ENCODE results near the gene RBM23.

DNA sequence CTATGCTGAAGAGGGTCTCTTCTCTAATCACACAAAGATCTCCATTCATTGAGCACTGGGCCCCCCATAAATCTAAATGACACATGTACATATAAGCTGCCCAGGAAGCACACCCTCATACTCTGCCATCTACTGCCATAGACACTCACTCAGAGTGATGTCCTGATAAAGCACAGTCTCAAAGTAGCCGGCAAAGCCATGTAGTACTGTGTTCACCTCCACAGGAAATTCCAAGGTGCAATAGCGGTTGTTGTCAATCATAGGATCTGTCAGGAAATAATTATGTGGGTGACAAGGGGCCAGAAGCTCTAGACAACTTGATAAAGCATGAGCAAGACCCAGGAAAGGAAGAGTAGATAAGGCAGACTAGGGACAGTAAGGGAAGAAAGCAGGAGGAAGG is 3.3 kb upstream of the RBM23 start:
- TF ChIP-seq TCF12 (IDR thresholded peaks at IDR 0.05; ENCODE audit: low read depth) (no peak), CEBPB (IDR thresholded peaks at IDR 0.05) (no peak), EGR1 (IDR thresholded peaks at IDR 0.05) (no peak), EP300 (IDR thresholded peaks at IDR 0.05; ENCODE audit: borderline replicate concordance) (no peak), ZBTB7A (IDR thresholded peaks at IDR 0.05; ENCODE audit: low read depth) (no peak), CREB1 (IDR thresholded peaks at IDR 0.05; ENCODE audit: low read depth) (no peak), RAD21 (IDR thresholded peaks at IDR 0.05; ENCODE audit: low read depth) (no peak), NFIC (IDR thresholded peaks at IDR 0.05) (no peak), TAF1 (IDR thresholded peaks at IDR 0.05; ENCODE audit: low read depth) (no peak), YY1 (IDR thresholded peaks at IDR 0.05; ENCODE audit: low read depth) (no peak), TEAD4 (IDR thresholded peaks at IDR 0.05) (no peak)
- TF ChIP-seq, protein P1, sequence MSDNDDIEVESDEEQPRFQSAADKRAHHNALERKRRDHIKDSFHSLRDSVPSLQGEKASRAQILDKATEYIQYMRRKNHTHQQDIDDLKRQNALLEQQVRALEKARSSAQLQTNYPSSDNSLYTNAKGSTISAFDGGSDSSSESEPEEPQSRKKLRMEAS (IDR thresholded peaks at IDR 0.05), result no peak
- TF ChIP-seq, protein P2, sequence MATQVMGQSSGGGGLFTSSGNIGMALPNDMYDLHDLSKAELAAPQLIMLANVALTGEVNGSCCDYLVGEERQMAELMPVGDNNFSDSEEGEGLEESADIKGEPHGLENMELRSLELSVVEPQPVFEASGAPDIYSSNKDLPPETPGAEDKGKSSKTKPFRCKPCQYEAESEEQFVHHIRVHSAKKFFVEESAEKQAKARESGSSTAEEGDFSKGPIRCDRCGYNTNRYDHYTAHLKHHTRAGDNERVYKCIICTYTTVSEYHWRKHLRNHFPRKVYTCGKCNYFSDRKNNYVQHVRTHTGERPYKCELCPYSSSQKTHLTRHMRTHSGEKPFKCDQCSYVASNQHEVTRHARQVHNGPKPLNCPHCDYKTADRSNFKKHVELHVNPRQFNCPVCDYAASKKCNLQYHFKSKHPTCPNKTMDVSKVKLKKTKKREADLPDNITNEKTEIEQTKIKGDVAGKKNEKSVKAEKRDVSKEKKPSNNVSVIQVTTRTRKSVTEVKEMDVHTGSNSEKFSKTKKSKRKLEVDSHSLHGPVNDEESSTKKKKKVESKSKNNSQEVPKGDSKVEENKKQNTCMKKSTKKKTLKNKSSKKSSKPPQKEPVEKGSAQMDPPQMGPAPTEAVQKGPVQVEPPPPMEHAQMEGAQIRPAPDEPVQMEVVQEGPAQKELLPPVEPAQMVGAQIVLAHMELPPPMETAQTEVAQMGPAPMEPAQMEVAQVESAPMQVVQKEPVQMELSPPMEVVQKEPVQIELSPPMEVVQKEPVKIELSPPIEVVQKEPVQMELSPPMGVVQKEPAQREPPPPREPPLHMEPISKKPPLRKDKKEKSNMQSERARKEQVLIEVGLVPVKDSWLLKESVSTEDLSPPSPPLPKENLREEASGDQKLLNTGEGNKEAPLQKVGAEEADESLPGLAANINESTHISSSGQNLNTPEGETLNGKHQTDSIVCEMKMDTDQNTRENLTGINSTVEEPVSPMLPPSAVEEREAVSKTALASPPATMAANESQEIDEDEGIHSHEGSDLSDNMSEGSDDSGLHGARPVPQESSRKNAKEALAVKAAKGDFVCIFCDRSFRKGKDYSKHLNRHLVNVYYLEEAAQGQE (IDR thresholded peaks at IDR 0.05; ENCODE audit: low read depth), result no peak

Data from Ishikawa (cell line).